ENCODE data around the gene PGAP1. TPM values are rescaled to one million over a fixed set of nuclear protein-coding genes. Genes with fewer than 3 reads are reported as not detected.

The PGAP1 gene
- total RNA-seq, 1 donor: 11.7 TPM

- TF ChIP-seq, protein P1, sequence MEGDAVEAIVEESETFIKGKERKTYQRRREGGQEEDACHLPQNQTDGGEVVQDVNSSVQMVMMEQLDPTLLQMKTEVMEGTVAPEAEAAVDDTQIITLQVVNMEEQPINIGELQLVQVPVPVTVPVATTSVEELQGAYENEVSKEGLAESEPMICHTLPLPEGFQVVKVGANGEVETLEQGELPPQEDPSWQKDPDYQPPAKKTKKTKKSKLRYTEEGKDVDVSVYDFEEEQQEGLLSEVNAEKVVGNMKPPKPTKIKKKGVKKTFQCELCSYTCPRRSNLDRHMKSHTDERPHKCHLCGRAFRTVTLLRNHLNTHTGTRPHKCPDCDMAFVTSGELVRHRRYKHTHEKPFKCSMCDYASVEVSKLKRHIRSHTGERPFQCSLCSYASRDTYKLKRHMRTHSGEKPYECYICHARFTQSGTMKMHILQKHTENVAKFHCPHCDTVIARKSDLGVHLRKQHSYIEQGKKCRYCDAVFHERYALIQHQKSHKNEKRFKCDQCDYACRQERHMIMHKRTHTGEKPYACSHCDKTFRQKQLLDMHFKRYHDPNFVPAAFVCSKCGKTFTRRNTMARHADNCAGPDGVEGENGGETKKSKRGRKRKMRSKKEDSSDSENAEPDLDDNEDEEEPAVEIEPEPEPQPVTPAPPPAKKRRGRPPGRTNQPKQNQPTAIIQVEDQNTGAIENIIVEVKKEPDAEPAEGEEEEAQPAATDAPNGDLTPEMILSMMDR (IDR thresholded peaks at IDR 0.05; ENCODE audit: insufficient read depth, low read depth, low read length): no peak
- H3K4me3 ChIP-seq (ENCODE audit: low read depth, low read length): no peak overlapping the region
- DNase-seq (ENCODE audit: low read depth): no peak
Measured at GRCh38 chr2:196954001-196954400, 27.5 kb upstream of the PGAP1 start.

DNA sequence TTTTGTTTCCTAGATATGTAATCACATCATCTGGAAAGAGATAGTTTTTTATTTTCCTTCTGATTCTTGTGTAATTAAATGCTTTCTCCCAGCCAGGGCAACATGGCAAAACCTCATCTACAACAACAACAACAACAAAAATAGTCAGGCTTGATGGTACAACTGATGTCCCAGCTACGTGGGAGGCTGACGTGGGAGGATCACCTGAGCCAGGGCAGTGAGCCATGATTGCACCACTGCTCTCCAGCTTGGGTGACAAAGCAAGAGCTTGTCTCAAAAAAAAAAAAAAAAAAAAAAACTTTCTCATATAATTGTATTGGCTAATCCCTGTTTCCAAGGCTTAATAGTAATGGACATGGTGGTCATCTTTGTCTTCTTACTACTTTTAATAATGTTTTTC lies 26.4 kb upstream of the PGAP1 start:
- H3K4me3 ChIP-seq (ENCODE audit: low read depth, low read length): no peak overlapping the region
- DNase-seq (ENCODE audit: low read depth): peak; percentile 49
- TF ChIP-seq, protein P1 (IDR thresholded peaks at IDR 0.05; ENCODE audit: insufficient read depth, low read depth, low read length): no peak

DNA sequence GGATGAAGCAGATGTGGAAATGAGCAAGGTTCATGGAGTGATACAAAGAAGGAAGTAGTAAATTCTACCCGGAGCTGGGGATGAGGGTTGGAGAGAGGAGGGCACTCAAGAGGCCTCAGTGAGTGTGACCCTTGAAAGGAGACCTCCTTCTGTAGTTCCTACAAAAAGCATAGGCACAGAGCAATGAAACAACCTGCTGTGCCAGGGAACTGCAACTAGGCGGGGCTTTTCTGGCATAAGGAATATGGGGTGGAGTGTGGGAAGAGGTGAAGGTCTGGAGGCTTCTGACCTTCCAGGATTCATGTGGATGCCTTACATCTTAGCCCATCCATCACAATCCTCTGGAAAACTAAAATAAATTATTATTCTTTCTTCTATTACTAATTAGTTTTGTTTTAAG lies 25.5 kb upstream of the PGAP1 start:
- no peak overlapping the region for H3K4me3 ChIP-seq (ENCODE audit: low read depth, low read length)
- DNase-seq (ENCODE audit: low read depth): no peak
- TF ChIP-seq, protein P1 (IDR thresholded peaks at IDR 0.05; ENCODE audit: insufficient read depth, low read depth, low read length): no peak

DNA sequence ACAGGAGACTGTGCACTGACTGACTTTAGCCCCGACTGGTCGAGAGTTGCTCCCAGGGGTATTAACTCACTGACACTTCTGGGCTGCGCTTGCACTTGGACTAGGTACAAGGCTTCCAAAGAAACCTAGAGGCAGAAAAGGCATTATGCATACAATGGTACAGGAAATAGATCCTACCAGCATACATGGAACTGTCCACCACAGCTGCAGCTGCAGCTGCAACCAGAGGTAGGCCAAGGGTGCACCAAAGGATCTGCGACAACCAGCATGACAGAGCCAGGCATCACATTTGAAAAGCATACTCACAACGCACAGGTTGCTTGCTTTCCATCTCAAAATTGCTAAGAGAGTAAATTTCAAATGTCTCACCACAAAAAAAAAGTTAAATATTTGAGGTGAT lies 22.6 kb upstream of the PGAP1 start:
- H3K4me3 ChIP-seq (ENCODE audit: low read depth, low read length): no peak overlapping the region
- TF ChIP-seq, protein P1 (IDR thresholded peaks at IDR 0.05; ENCODE audit: insufficient read depth, low read depth, low read length): no peak
- DNase-seq (ENCODE audit: low read depth): no peak

GRCh38 chr2:196944570-196944969 lies 18.1 kb upstream of the PGAP1 start:
- H3K4me3 ChIP-seq (ENCODE audit: low read depth, low read length): no peak overlapping the region
- TF ChIP-seq, protein P1 (IDR thresholded peaks at IDR 0.05; ENCODE audit: insufficient read depth, low read depth, low read length): no peak
- DNase-seq (ENCODE audit: low read depth): no peak

DNA sequence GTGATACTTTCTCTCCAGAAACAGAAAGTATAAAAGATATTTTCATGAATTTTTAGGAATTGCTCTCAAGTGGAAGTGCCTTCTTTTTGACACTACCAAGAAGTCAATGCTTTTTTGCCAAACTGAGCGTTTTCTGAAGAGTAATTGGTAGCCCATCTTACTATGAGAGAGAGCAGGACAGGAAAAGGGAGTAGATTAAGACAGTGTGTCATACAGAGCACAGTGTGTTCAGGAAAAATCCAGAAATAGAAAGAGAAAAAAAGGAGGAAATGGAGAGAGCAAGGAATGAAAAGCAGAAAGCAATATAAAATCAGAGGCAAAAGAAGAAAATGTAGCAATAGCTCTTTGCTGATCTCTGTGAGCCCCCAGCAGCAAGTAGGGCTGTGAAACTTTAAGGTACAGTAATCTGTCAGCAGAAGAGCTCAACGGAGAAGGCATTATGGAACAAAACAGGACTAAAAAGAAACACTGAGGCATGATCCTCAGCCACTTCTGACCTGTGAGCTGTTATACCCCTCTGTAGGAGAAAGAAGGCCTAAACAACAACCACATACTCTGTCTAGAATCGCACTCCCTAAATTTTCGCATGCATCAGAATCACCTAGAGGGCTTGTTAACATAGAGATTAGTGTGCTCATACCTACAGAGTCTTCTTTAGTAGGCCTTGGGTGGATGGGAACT lies 15.0 kb upstream of the PGAP1 start:
- H3K4me3 ChIP-seq (ENCODE audit: low read depth, low read length): no peak overlapping the region
- DNase-seq (ENCODE audit: low read depth): no peak
- TF ChIP-seq, protein P1 (IDR thresholded peaks at IDR 0.05; ENCODE audit: insufficient read depth, low read depth, low read length): no peak

GRCh38 chr2:196939371-196939770 lies 12.9 kb upstream of the PGAP1 start:
- TF ChIP-seq, protein P1 (IDR thresholded peaks at IDR 0.05; ENCODE audit: insufficient read depth, low read depth, low read length): no peak
- peak; percentile 8 for DNase-seq (ENCODE audit: low read depth)
- H3K4me3 ChIP-seq (ENCODE audit: low read depth, low read length): no peak overlapping the region

Data from fibroblast of villous mesenchyme (primary cell).